Smooth muscle cell (in vitro differentiated cells): ENCODE results near the gene ZNF10. TPM values are rescaled to one million over a fixed set of nuclear protein-coding genes. Genes with fewer than 3 reads are reported as not detected.

ENCODE experiments used
- DNase-seq: peaks from one replicate; lab custom pipeline; 2025; ENCODE audit not compliant: unreplicated experiment; lab: John Stamatoyannopoulos, UW
- H2AFZ ChIP-seq: fragments of 200-600 bp; sonication (generic); 2 replicates; pipeline ENCODE4 v1.6.0; 2016; ENCODE audit warnings: antibody characterized with exemption, low read depth, mild to moderate bottlenecking
- H3F3A ChIP-seq: fragments of 200-600 bp; sonication (generic); 2 replicates; pipeline ENCODE4 v1.6.0; 2017; ENCODE audit warnings: antibody characterized with exemption, low read depth
- H3K27ac ChIP-seq: fragments of 200-600 bp; sonication (generic); 2 replicates; pipeline ENCODE4 v1.5.1; 2016; ENCODE audit warnings: low read depth, mild to moderate bottlenecking
- H3K27me3 ChIP-seq: fragments of 200-600 bp; sonication (generic); 2 replicates; pipeline ENCODE4 v1.6.1; 2016; ENCODE audit warnings: low read depth, mild to moderate bottlenecking
- H3K36me3 ChIP-seq: fragments of 200-600 bp; sonication (generic); 2 replicates; pipeline ENCODE4 v1.5.1; 2016; ENCODE audit warnings: low read depth
- H3K4me1 ChIP-seq: fragments of 200-600 bp; sonication (generic); 2 replicates; pipeline ENCODE4 v1.5.1; 2016; ENCODE audit warnings: low read depth
- H3K4me2 ChIP-seq: fragments of 200-600 bp; sonication (generic); 2 replicates; pipeline ENCODE4 v1.6.0; 2016; ENCODE audit warnings: mild to moderate bottlenecking
- H3K4me3 ChIP-seq: fragments of 200-600 bp; sonication (generic); 2 replicates; pipeline ENCODE4 v1.5.1; 2016; ENCODE audit warnings: mild to moderate bottlenecking
- H3K79me2 ChIP-seq: fragments of 200-600 bp; sonication (generic); 2 replicates; pipeline ENCODE4 v1.6.0; 2016; ENCODE audit warnings: low read depth, mild to moderate bottlenecking
- H3K9ac ChIP-seq: fragments of 200-600 bp; sonication (generic); 2 replicates; pipeline ENCODE4 v1.6.0; 2016; ENCODE audit warnings: low read depth
- H3K9me3 ChIP-seq: fragments of 200-600 bp; sonication (generic); replicated peaks from 2 replicates; pipeline ENCODE4 v1.5.1; 2016; ENCODE audit warnings: low read depth
- H4K20me1 ChIP-seq: fragments of 200-600 bp; sonication (generic); 2 replicates; pipeline ENCODE4 v1.6.0; 2016; ENCODE audit warnings: low read depth
- WGBS: methylation state at CpG from one replicate; pipeline ENCODE4 v1.1.7; 2016; ENCODE audit warnings: low lambda C conversion rate; 5-methylcytosine and 5-hydroxymethylcytosine counted together
- polyA plus RNA-seq: library from polyadenylated mRNA; unstranded; fragments of >200 nt; fragmentation: Nextera tagmentation; extraction: Ambion mirVana; gene quantifications from 2 replicates; pipeline ENCODE4 v1.2.1, GENCODE V29; 2016
- total RNA-seq: library from RNA; depleted of rRNA; stranded (reverse); fragments of >200 nt; gene quantifications from 2 replicates; pipeline ENCODE4 v1.2.3, GENCODE V29; 2014
- TF ChIP-seq, protein P1 (sequence below): fragments of 200-600 bp; sonication (generic); IDR thresholded peaks from 2 replicates; pipeline ENCODE4 v1.5.1; 2017; ENCODE audit warnings: borderline replicate concordance, mild to moderate bottlenecking, antibody characterized with exemption; ENCODE audit not compliant: insufficient read depth, poor library complexity, severe bottlenecking

Gene ZNF10
- total and polyA plus RNA-seq, 2 experiments from 2014 or later, result 2.9 to 13.8 TPM

DNA sequence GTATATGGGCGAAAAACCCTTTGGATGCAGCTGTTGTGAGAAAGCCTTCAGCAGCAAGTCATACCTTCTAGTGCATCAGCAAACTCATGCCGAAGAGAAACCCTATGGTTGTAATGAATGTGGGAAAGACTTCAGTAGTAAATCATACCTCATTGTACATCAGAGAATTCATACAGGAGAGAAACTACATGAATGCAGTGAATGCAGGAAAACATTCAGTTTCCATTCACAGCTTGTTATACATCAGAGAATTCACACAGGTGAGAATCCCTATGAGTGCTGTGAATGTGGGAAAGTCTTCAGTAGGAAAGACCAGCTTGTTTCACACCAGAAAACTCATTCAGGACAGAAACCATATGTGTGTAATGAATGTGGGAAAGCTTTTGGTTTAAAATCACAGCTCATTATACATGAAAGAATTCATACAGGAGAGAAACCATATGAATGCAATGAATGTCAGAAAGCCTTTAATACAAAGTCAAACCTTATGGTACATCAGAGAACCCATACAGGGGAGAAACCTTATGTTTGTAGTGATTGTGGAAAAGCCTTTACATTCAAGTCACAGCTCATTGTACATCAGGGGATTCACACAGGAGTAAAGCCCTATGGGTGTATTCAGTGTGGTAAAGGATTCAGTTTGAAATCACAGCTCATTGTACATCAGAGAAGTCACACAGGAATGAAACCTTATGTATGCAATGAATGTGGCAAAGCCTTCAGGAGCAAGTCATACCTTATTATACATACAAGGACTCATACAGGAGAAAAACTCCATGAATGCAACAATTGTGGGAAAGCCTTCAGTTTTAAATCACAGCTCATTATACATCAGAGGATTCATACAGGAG lies 72.3 kb downstream of the ZNF10 start:
- no peak for DNase-seq

DNA sequence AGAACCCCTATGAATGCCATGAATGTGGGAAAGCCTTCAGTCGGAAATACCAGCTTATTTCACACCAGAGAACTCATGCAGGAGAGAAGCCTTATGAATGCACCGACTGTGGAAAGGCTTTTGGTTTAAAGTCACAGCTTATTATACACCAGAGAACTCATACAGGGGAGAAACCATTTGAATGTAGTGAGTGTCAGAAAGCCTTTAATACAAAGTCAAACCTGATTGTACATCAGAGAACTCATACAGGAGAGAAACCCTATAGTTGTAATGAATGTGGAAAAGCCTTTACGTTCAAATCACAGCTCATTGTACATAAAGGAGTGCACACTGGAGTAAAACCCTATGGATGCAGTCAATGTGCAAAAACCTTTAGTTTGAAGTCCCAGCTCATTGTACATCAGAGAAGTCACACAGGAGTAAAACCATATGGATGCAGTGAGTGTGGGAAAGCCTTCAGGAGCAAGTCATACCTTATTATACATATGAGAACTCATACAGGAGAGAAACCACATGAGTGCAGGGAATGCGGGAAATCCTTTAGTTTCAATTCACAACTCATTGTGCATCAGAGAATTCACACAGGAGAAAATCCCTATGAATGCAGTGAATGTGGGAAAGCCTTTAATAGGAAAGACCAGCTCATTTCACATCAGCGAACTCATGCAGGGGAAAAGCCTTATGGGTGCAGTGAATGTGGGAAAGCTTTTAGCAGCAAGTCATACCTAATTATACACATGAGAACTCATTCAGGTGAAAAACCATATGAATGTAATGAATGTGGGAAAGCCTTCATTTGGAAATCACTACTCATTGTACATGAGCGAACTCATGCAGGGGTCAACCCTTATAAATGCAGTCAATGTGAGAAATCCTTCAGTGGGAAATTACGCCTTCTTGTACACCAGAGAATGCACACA lies 73.2 kb downstream of the ZNF10 start:
- TF ChIP-seq, protein P1, sequence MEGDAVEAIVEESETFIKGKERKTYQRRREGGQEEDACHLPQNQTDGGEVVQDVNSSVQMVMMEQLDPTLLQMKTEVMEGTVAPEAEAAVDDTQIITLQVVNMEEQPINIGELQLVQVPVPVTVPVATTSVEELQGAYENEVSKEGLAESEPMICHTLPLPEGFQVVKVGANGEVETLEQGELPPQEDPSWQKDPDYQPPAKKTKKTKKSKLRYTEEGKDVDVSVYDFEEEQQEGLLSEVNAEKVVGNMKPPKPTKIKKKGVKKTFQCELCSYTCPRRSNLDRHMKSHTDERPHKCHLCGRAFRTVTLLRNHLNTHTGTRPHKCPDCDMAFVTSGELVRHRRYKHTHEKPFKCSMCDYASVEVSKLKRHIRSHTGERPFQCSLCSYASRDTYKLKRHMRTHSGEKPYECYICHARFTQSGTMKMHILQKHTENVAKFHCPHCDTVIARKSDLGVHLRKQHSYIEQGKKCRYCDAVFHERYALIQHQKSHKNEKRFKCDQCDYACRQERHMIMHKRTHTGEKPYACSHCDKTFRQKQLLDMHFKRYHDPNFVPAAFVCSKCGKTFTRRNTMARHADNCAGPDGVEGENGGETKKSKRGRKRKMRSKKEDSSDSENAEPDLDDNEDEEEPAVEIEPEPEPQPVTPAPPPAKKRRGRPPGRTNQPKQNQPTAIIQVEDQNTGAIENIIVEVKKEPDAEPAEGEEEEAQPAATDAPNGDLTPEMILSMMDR, result no peak
- Histone ChIP-seq H3K36me3 (peaks cover 50% of the 10 kb centered on the region), H3K27ac (no peak overlapping the region), H3K9me3 (peaks cover 85% of the 10 kb centered on the region), H3K4me2 (no peak overlapping the region), H3K27me3 (no peaks in the 10 kb centered on the region), H2AFZ (no peak overlapping the region), H3K79me2 (no peaks in the 10 kb centered on the region), H3K4me1 (no peaks in the 10 kb centered on the region), H3F3A (peaks cover 22% of the 10 kb centered on the region), H4K20me1 (no peaks in the 10 kb centered on the region), H3K9ac (no peak overlapping the region), H3K4me3 (peak overlapping the region; percentile 1)
- 97% methylated on average over 7 of the region's 7 CpGs for WGBS
- DNase-seq, result no peak

More for the DNA sequence above, 72.3 kb downstream of the ZNF10 start:
- Histone ChIP-seq H3K9ac (no peak overlapping the region), H2AFZ (no peak overlapping the region), H4K20me1 (no peaks in the 10 kb centered on the region), H3F3A (peaks cover 22% of the 10 kb centered on the region), H3K9me3 (peaks cover 76% of the 10 kb centered on the region), H3K79me2 (no peaks in the 10 kb centered on the region), H3K4me1 (no peaks in the 10 kb centered on the region), H3K4me3 (peak overlapping the region; percentile 1), H3K27ac (no peak overlapping the region), H3K36me3 (peaks cover 50% of the 10 kb centered on the region), H3K27me3 (no peaks in the 10 kb centered on the region), H3K4me2 (no peak overlapping the region)
- TF ChIP-seq, protein P1, result no peak
- WGBS, result 98% methylated on average over 2 of the region's 2 CpGs

DNA sequence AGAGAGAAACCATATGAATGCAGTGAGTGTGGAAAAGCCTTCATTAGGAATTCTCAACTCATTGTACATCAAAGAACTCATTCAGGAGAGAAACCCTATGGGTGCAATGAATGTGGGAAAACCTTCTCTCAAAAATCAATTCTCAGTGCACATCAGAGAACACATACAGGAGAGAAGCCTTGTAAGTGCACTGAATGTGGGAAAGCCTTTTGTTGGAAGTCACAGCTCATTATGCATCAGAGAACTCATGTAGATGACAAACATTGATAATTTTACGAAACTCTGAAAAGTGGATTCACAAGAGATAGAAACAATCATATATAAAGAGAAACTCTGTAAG lies 73.8 kb downstream of the ZNF10 start:
- Histone ChIP-seq H3K9me3 (peaks cover 89% of the 10 kb centered on the region), H3K4me2 (no peak overlapping the region), H3F3A (peaks cover 22% of the 10 kb centered on the region), H2AFZ (no peak overlapping the region), H3K36me3 (peaks cover 50% of the 10 kb centered on the region), H3K27ac (no peak overlapping the region), H3K4me1 (no peaks in the 10 kb centered on the region), H3K4me3 (peak overlapping the region; percentile 0), H4K20me1 (no peaks in the 10 kb centered on the region), H3K79me2 (no peaks in the 10 kb centered on the region), H3K27me3 (no peaks in the 10 kb centered on the region), H3K9ac (no peak overlapping the region)
- 100% methylated on average over 1 of the region's 1 CpG for WGBS
- no peak for DNase-seq
- TF ChIP-seq, protein P1, result no peak
